Measurements from ENCODE around the gene EHMT1. TPM values are rescaled to one million over a fixed set of nuclear protein-coding genes. Genes with fewer than 3 reads are reported as not detected.

The EHMT1 gene
- total RNA-seq, 4 donors from 2014 or later = 57.6 to 103 (median 76.8) TPM

DNA sequence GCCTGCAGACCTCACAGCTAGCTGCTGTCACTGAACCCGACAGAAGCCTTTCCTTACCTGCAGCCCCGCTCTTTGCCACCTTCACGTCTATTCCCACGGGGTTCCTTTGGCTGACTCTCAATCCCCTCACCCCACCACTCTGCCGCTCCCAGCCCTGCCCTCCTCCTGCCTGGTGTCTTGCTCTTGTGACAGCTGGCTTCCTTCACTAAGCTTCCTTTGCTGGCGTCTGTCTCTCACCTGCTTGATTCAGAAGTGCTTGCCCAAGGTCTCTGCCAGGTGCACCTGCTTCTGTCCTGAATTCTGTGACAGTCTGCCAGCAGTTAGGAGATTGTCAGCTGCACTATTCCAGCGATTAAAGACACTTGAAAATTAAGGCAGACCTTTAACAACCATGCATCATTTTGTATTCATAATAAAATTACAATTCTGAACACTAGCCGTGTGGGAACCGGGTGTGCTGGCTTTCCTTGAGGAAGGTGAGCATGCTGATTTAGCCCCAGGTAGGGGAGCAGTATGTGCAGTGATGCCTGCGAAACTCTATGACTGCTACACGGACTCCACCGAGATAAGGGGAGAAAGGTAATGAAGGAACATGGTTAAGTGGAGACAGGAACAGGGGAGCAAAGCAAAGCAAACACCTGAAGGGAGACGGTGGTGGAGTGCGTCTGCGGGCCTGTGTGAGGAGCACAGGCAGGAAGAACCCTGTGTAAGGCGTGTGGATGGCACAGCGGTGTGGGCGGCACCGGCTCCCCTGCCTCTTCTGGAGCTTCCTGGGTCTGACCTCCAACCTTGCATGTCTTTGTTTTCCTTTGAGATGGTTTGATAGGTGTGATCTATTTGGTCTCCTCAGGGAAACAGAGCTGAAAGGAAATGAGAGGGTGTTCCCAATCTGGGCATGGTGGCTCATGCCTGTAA, 178.7 kb downstream of the EHMT1 start:
- DNase-seq (ENCODE audit: low spot score) (no peak), ATAC-seq (ENCODE audit: low FRiP score) (no peak)
- TF ChIP-seq, protein P1, sequence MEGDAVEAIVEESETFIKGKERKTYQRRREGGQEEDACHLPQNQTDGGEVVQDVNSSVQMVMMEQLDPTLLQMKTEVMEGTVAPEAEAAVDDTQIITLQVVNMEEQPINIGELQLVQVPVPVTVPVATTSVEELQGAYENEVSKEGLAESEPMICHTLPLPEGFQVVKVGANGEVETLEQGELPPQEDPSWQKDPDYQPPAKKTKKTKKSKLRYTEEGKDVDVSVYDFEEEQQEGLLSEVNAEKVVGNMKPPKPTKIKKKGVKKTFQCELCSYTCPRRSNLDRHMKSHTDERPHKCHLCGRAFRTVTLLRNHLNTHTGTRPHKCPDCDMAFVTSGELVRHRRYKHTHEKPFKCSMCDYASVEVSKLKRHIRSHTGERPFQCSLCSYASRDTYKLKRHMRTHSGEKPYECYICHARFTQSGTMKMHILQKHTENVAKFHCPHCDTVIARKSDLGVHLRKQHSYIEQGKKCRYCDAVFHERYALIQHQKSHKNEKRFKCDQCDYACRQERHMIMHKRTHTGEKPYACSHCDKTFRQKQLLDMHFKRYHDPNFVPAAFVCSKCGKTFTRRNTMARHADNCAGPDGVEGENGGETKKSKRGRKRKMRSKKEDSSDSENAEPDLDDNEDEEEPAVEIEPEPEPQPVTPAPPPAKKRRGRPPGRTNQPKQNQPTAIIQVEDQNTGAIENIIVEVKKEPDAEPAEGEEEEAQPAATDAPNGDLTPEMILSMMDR (IDR thresholded peaks at IDR 0.05) = no peak

DNA sequence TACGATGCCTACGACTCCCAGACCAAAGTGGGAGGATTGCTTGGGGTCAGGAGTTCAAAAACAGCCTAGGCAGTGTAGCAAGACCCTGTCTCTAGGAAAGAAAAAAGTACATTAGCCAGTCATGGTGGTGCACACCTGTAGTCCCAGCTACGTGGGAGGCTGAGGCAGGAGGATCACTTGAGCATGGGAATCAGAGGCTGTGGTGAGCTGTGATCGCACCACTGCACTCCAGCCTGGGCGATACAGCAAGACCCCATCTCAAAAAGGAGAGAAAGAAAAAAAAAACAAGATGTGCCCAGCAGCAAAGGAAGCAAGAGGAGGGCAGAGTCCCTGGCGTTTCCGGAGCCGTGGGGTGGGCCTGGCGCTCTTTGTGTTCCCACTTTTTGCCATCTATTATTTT, 179.3 kb downstream of the EHMT1 start:
- DNase-seq (ENCODE audit: low spot score) = no peak
- ATAC-seq (ENCODE audit: low FRiP score) = no peak
- TF ChIP-seq, protein P1 (IDR thresholded peaks at IDR 0.05) = no peak

DNA sequence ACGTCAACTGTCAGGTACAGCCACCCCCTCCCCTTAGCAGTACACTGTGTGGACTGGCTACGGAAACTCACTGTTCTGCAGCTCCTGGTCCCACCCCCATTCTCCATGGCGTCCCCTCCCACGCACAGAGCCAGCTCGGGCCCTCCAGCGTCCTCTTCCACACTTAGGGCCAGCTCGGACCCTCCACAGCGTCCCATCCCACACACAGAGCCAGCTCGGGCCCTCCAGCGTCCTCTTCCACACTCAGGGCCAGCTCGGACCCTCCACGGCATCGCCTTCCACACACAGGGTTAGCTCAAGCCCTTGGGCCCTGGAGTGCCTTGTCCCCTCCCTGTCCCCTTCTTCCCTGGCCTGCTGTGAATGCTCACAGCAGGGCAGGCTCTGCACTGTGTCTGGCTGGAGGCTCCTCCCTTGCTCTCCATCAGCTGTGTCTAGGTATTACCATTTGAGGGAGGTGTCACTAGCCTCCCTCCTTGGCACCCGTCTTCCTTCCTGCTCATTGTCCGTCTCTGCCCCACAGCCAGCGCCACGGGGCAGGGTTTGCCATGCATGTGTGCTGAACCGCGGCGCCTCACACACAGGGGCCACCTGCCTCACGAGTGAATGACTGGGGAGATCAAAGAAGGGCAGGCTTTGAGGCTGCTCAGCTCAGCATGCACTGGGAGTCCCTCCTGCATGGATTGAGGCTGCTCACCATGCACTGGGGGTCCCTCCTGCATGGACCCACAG, 180.3 kb downstream of the EHMT1 start:
- DNase-seq (ENCODE audit: low spot score) = no peak
- ATAC-seq (ENCODE audit: low FRiP score) = no peak
- TF ChIP-seq, protein P1 (IDR thresholded peaks at IDR 0.05) = no peak

DNA sequence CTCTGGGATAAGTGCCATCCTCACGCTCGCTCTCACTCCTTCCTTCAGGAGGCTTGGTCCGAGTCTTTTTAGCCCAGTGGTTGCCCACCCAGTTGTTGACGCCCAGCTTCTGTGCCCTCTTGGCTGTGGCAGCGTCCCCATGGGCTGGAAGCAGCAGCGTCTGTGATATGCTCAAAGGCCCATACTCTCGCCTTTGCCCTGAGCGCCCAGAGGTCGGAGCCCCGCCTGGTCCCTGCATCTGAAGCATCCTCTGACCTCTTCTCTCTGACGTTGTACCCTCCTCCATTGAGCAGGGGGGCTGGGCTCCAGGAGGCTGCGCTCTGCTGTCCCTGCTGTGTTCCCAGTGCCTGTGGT, 180.8 kb downstream of the EHMT1 start:
- TF ChIP-seq, protein P1 (IDR thresholded peaks at IDR 0.05) = no peak
- DNase-seq (ENCODE audit: low spot score) = no peak
- ATAC-seq (ENCODE audit: low FRiP score) = no peak

DNA sequence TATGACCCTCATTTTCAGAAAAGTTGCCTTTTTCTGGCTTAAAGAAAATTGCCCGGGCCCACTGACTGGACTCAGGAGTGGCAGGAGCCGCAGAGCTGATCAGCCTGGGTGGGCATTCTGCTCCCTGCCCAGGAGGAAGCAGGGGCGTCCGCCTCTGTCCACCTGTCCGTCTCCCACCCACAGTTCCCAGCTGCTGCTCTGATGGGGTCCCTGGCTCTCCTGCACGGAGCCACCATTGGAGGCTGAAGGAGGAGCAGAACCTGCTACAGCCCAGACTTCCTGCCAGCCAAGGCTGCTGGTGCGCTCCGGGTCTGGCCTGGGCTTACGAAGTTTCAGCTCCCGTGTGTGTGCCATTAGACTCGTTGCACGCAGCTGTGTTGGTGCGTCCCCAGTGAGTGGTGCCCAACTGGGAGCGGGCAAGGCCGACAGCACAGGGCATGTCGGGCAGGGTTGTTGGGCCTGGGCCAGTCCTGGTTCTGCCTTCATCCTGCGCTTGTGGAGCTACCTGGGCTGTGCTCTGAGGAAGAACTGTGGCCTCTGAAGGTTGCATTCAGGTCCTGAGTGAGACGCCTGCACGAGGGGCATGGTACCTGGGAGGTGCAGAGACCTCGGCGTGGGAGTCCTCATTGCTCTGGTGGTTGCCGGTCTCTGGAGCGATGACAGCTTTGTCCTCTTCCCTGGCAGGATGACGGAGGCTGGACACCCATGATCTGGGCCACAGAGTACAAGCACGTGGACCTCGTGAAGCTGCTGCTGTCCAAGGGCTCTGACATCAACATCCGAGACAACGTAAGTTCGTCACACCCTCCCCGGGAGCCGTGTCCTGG, 181.6 kb downstream of the EHMT1 start:
- TF ChIP-seq, protein P1 (IDR thresholded peaks at IDR 0.05) = no peak
- DNase-seq (ENCODE audit: low spot score) = no peak
- no peak for ATAC-seq (ENCODE audit: low FRiP score)

DNA sequence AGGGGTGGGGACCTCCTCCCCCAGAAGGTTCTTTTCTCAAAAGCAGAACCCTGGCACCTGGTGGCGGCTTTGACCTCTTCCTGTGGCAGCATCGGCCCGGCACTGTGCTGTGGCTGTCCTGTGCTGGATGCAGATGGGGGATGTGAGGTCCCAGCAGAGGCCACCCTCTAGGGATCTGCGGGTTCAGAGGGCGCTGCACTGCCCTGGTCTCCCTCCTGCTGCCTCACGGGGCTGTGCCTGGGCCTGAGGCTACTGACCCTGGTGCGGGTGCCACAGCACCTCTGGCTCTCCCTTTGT, 182.2 kb downstream of the EHMT1 start:
- TF ChIP-seq, protein P1 (IDR thresholded peaks at IDR 0.05) = no peak
- no peak for DNase-seq (ENCODE audit: low spot score)
- no peak for ATAC-seq (ENCODE audit: low FRiP score)
